ENCODE data around the gene SELPLG.

- TF ChIP-seq, protein P1, sequence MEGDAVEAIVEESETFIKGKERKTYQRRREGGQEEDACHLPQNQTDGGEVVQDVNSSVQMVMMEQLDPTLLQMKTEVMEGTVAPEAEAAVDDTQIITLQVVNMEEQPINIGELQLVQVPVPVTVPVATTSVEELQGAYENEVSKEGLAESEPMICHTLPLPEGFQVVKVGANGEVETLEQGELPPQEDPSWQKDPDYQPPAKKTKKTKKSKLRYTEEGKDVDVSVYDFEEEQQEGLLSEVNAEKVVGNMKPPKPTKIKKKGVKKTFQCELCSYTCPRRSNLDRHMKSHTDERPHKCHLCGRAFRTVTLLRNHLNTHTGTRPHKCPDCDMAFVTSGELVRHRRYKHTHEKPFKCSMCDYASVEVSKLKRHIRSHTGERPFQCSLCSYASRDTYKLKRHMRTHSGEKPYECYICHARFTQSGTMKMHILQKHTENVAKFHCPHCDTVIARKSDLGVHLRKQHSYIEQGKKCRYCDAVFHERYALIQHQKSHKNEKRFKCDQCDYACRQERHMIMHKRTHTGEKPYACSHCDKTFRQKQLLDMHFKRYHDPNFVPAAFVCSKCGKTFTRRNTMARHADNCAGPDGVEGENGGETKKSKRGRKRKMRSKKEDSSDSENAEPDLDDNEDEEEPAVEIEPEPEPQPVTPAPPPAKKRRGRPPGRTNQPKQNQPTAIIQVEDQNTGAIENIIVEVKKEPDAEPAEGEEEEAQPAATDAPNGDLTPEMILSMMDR (IDR thresholded peaks at IDR 0.05) = no peak
- TF ChIP-seq POLR2AphosphoS5 (IDR thresholded peaks at IDR 0.05) (no peak), POLR2A (IDR thresholded peaks at IDR 0.05; ENCODE audit: low read depth) (no peak)
Observed at GRCh38 chr12:108589028-108589839, 44.5 kb downstream of the SELPLG start.
